ENCODE data around the gene NENF. TPM values are rescaled to one million over a fixed set of nuclear protein-coding genes. Genes with fewer than 3 reads are reported as not detected.

The NENF gene
- total RNA-seq, 1 experiment from 2014 or later, result 71.8 TPM

- ChIA-PET CTCF (no interaction called here), POLR2A (ENCODE audit: unreplicated experiment) (interaction anchor here (0.7 kb wide), 1 partner anchor 13 kb away, joined by 3 read pairs; no protein-coding TSS in a partner anchor)
- Histone ChIP-seq H3K4me1 (replicated peaks; ENCODE audit: insufficient read depth) (no peaks in the 10 kb centered on the region), H3K4me2 (no peak overlapping the region), H3F3A (ENCODE audit: insufficient read depth, low read depth) (no peaks in the 10 kb centered on the region), H3K36me3 (ENCODE audit: low read depth) (no peaks in the 10 kb centered on the region), H3K9me3 (ENCODE audit: insufficient read depth, low read depth) (no peaks in the 10 kb centered on the region), H3K79me2 (ENCODE audit: low read depth) (no peaks in the 10 kb centered on the region), H3K9me2 (ENCODE audit: insufficient read depth) (no peaks in the 10 kb centered on the region), H3K27me3 (ENCODE audit: insufficient read depth, low read depth) (no peaks in the 10 kb centered on the region), H4K20me1 (ENCODE audit: insufficient read depth) (no peaks in the 10 kb centered on the region), H3K27ac (no peak overlapping the region), H2AFZ (no peak overlapping the region), H3K4me3 (no peak overlapping the region)
- intact Hi-C loops (cut with micrococcal nuclease; ENCODE audit: unreplicated experiment), result loop anchor here (10.0 kb wide), 2 partner anchors 166 to 416 kb away; partner anchors contain the start of genes DTL, INTS7 and PPP2R5A
- no peak for TF ChIP-seq CTCF (conservative IDR thresholded peaks at IDR 0.05)
- no peak for TF ChIP-seq EZH2 (IDR thresholded peaks at IDR 0.05; ENCODE audit: low read depth)
- no TSS peak for BruUV-seq (replicated peaks)
- no peak for DNase-seq
Observed at GRCh38 chr1:212450331-212450881, 17.7 kb downstream of the NENF start.

GRCh38 chr1:212451416-212452322, 18.9 kb downstream of the NENF start:
- H3K27me3 ChIP-seq (ENCODE audit: insufficient read depth, low read depth), result no peaks in the 10 kb centered on the region
- no peaks in the 10 kb centered on the region for H3K9me3 ChIP-seq (ENCODE audit: insufficient read depth, low read depth)
- no peak overlapping the region for H3K4me2 ChIP-seq
- TF ChIP-seq CTCF (conservative IDR thresholded peaks at IDR 0.05) (no peak), EZH2 (IDR thresholded peaks at IDR 0.05; ENCODE audit: low read depth) (no peak)
- H3K4me1 ChIP-seq (replicated peaks; ENCODE audit: insufficient read depth), result no peaks in the 10 kb centered on the region
- H3K4me3 ChIP-seq, result no peak overlapping the region
- H3K79me2 ChIP-seq (ENCODE audit: low read depth), result no peaks in the 10 kb centered on the region
- no peaks in the 10 kb centered on the region for H4K20me1 ChIP-seq (ENCODE audit: insufficient read depth)
- no peaks in the 10 kb centered on the region for H3K9me2 ChIP-seq (ENCODE audit: insufficient read depth)
- ChIA-PET POLR2A (ENCODE audit: unreplicated experiment) (no interaction called here), CTCF (no interaction called here)
- H2AFZ ChIP-seq, result no peak overlapping the region
- no peak for DNase-seq
- no TSS peak for BruUV-seq (replicated peaks)
- no peaks in the 10 kb centered on the region for H3F3A ChIP-seq (ENCODE audit: insufficient read depth, low read depth)
- no peak overlapping the region for H3K27ac ChIP-seq
- no peaks in the 10 kb centered on the region for H3K36me3 ChIP-seq (ENCODE audit: low read depth)
- intact Hi-C loops (cut with micrococcal nuclease; ENCODE audit: unreplicated experiment), result loop anchor here (10.0 kb wide), 2 partner anchors 167 to 417 kb away; partner anchors contain the start of genes DTL, INTS7 and PPP2R5A

- ChIA-PET POLR2A (ENCODE audit: unreplicated experiment) (no interaction called here), CTCF (no interaction called here)
- H3K4me3 ChIP-seq, result no peak overlapping the region
- H2AFZ ChIP-seq, result no peak overlapping the region
- H4K20me1 ChIP-seq (ENCODE audit: insufficient read depth), result no peaks in the 10 kb centered on the region
- no peaks in the 10 kb centered on the region for H3K36me3 ChIP-seq (ENCODE audit: low read depth)
- H3K4me1 ChIP-seq (replicated peaks; ENCODE audit: insufficient read depth), result no peaks in the 10 kb centered on the region
- TF ChIP-seq CTCF (conservative IDR thresholded peaks at IDR 0.05), result no peak
- no peak for TF ChIP-seq EZH2 (IDR thresholded peaks at IDR 0.05; ENCODE audit: low read depth)
- intact Hi-C loops (cut with micrococcal nuclease; ENCODE audit: unreplicated experiment), result loop anchor here (10.0 kb wide), 2 partner anchors 168 to 418 kb away; partner anchors contain the start of genes DTL, INTS7 and PPP2R5A
- H3K9me2 ChIP-seq (ENCODE audit: insufficient read depth), result no peaks in the 10 kb centered on the region
- H3K4me2 ChIP-seq, result no peak overlapping the region
- no peak overlapping the region for H3K27ac ChIP-seq
- BruUV-seq (replicated peaks), result no TSS peak
- H3K27me3 ChIP-seq (ENCODE audit: insufficient read depth, low read depth), result no peaks in the 10 kb centered on the region
- no peaks in the 10 kb centered on the region for H3K79me2 ChIP-seq (ENCODE audit: low read depth)
- no peaks in the 10 kb centered on the region for H3F3A ChIP-seq (ENCODE audit: insufficient read depth, low read depth)
- DNase-seq, result no peak
- H3K9me3 ChIP-seq (ENCODE audit: insufficient read depth, low read depth), result no peaks in the 10 kb centered on the region
Observed at GRCh38 chr1:212452323-212453155, 19.8 kb downstream of the NENF start.
